ENCODE data around the gene SF1. TPM values are rescaled to one million over a fixed set of nuclear protein-coding genes. Genes with fewer than 3 reads are reported as not detected.

Gene SF1
- total RNA-seq, 2 donors from 2014 or later: 150 to 470 TPM

GRCh38 chr11:64810891-64811272, 32.5 kb upstream of the SF1 start:
- 37 to 44% methylated on average over 17 of the region's 17 CpGs for WGBS, 2 donors
- peak in 3 of 4 donors; percentile 24 to 37 (median 26) for DNase-seq

GRCh38 chr11:64810271-64810890, 32.0 kb upstream of the SF1 start, which contains the start of gene MEN1:
Gene MEN1, minus strand, starts transcription at chr11:64810551. Its CDS starts 442 bp downstream, at chr11:64810109.
- H3K4me3 ChIP-seq: peak within 1 kb of the TSS; percentile 86 to 87
- H3K9me3 ChIP-seq: no peaks in the 10 kb centered on the region
- H3K4me1 ChIP-seq: peaks cover 31% of the 10 kb centered on the region
- H3K36me3 ChIP-seq (replicated peaks in 1 of 2; ENCODE audit: insufficient read depth in 1 of 2, low read depth in 2 of 2): no peaks in the 10 kb centered on the region
- H3K27ac ChIP-seq: peak within 1 kb of the TSS; percentile 68 to 86 (median 76)
- H3K27me3 ChIP-seq: no peaks in the 10 kb centered on the region
- WGBS, 2 donors: 0% methylated on average over 28 to 42 of the region's 46 CpGs
- DNase-seq (peak; percentile 97 to 98 (median 98)), ATAC-seq (peak; percentile 95)
- intact Hi-C loops (cut with DNase I): no loop called here
- TF ChIP-seq POLR2A (IDR thresholded peaks at IDR 0.05) (peak; percentile 41 to 79 (median 67)), CTCF (IDR thresholded peaks at IDR 0.05) (peak in 1 of 7 experiments; percentile 17)

More at GRCh38 chr11:64810891-64811272, 32.5 kb upstream of the SF1 start:
- no peaks in the 10 kb centered on the region for H3K36me3 ChIP-seq (replicated peaks in 1 of 2; ENCODE audit: insufficient read depth in 1 of 2, low read depth in 2 of 2)
- H3K4me3 ChIP-seq: peak overlapping the region in 1 of 2 donors; percentile 86
- intact Hi-C loops (cut with DNase I): no loop called here
- H3K27me3 ChIP-seq: no peaks in the 10 kb centered on the region
- H3K4me1 ChIP-seq: peaks cover 36% of the 10 kb centered on the region
- TF ChIP-seq CTCF (IDR thresholded peaks at IDR 0.05) (no peak), POLR2A (IDR thresholded peaks at IDR 0.05) (no peak)
- peak; percentile 4 for ATAC-seq
- peak overlapping the region in 3 of 4 donors; percentile 68 to 86 (median 81) for H3K27ac ChIP-seq
- H3K9me3 ChIP-seq: no peaks in the 10 kb centered on the region

GRCh38 chr11:64809781-64810241, 31.5 kb upstream of the SF1 start:
- WGBS, 2 donors: 1 to 3% methylated on average over 14 to 41 of the region's 44 CpGs
- H3K27me3 ChIP-seq: no peaks in the 10 kb centered on the region
- H3K36me3 ChIP-seq (replicated peaks in 1 of 2; ENCODE audit: insufficient read depth in 1 of 2, low read depth in 2 of 2): no peaks in the 10 kb centered on the region
- TF ChIP-seq POLR2A (IDR thresholded peaks at IDR 0.05) (no peak), CTCF (IDR thresholded peaks at IDR 0.05) (no peak)
- intact Hi-C loops (cut with DNase I): no loop called here
- peak overlapping the region; percentile 68 to 86 (median 76) for H3K27ac ChIP-seq
- peaks cover 25% of the 10 kb centered on the region for H3K4me1 ChIP-seq
- peak; percentile 70 to 78 (median 76) for DNase-seq
- H3K9me3 ChIP-seq: no peaks in the 10 kb centered on the region
- ATAC-seq: peak; percentile 51
- H3K4me3 ChIP-seq: peak overlapping the region; percentile 86 to 87

GRCh38 chr11:64805481-64805880, 27.1 kb upstream of the SF1 start:
- ATAC-seq: no peak
- H3K27ac ChIP-seq: no peak overlapping the region
- 92 to 93% methylated on average over 6 to 9 of the region's 9 CpGs for WGBS, 2 donors
- H3K27me3 ChIP-seq: no peaks in the 10 kb centered on the region
- TF ChIP-seq CTCF (IDR thresholded peaks at IDR 0.05) (no peak), POLR2A (IDR thresholded peaks at IDR 0.05) (no peak)
- DNase-seq: no peak
- no peaks in the 10 kb centered on the region for H3K36me3 ChIP-seq (replicated peaks in 1 of 2; ENCODE audit: insufficient read depth in 1 of 2, low read depth in 2 of 2)
- intact Hi-C loops (cut with DNase I): no loop called here
- H3K4me3 ChIP-seq: no peak overlapping the region
- no peaks in the 10 kb centered on the region for H3K9me3 ChIP-seq
- H3K4me1 ChIP-seq: peaks cover 26% of the 10 kb centered on the region
